Body of pancreas (tissue), 4 donors: ENCODE measurements around the gene SMARCD2.
"Not testable (repeated sequence)": the region's sequence is repeated elsewhere in the genome, so short reads cannot be mapped to it uniquely, and the experiment has no call there.

Experiments used
- CTCF ChIP-seq, 7 experiments: fragments of 450-650 bp in 4 of 7; fragments of 200-600 bp in 3 of 7; sonication (generic) in 3 of 7; IDR thresholded peaks; one replicate each; pipeline ENCODE4 v1.5.1; 2016 to 2019; ENCODE audit warnings: antibody characterized with exemption in 7 of 7
- POLR2A ChIP-seq, 3 donors: fragments of 450-650 bp; IDR thresholded peaks; one replicate each; pipeline ENCODE4 v1.6.1; 2016; ENCODE audit warnings: antibody characterized with exemption in 3 of 3, mild to moderate bottlenecking in 2 of 3

GRCh38 chr17:63856425-63856824, 13.9 kb upstream of the SMARCD2 start:
- not testable (repeated sequence) for TF ChIP-seq CTCF, POLR2A (IDR thresholded peaks at IDR 0.05)
